Measurements from ENCODE around the gene FNTB. TPM values are rescaled to one million over a fixed set of nuclear protein-coding genes. Genes with fewer than 3 reads are reported as not detected.

Gene FNTB
- total RNA-seq, 1 experiment from 2014 or later: 28.1 TPM

- POLR2A ChIA-PET (ENCODE audit: unreplicated experiment): no interaction called here
- Histone ChIP-seq H3K4me1 (ENCODE audit: insufficient read depth, low read length) (peaks cover 12% of the 10 kb centered on the region), H3K9me2 (replicated peaks; ENCODE audit: low read length) (no peaks in the 10 kb centered on the region), H3K4me2 (ENCODE audit: low read length) (no peak overlapping the region), H3K27me3 (ENCODE audit: low read length) (no peaks in the 10 kb centered on the region), H3K79me2 (ENCODE audit: low read length) (no peaks in the 10 kb centered on the region), H3K9me3 (ENCODE audit: low read length) (no peaks in the 10 kb centered on the region), H3K4me3 (ENCODE audit: low read length) (no peak overlapping the region), H3K36me3 (ENCODE audit: low read depth, low read length) (peaks cover 24% of the 10 kb centered on the region), H3F3A (ENCODE audit: low read length, unreplicated experiment) (no peaks in the 10 kb centered on the region), H3K9ac (ENCODE audit: low read length) (no peak overlapping the region), H4K20me1 (ENCODE audit: low read length) (no peaks in the 10 kb centered on the region), H3K27ac (ENCODE audit: low read length) (no peak overlapping the region), H2AFZ (ENCODE audit: low read length) (no peak overlapping the region)
- CTCF ChIA-PET: no interaction called here
- intact Hi-C loops (cut with micrococcal nuclease): no loop called here
- no peak for ATAC-seq
- no peak for TF ChIP-seq EZH2phosphoT487 (IDR thresholded peaks at IDR 0.05; ENCODE audit: borderline replicate concordance, low read length)
- no peak for DNase-seq
- BruUV-seq (replicated peaks): no TSS peak
Observed at GRCh38 chr14:65074449-65075150, 87.9 kb downstream of the FNTB start.

GRCh38 chr14:65075628-65076325 is 89.1 kb downstream of the FNTB start:
- intact Hi-C loops (cut with micrococcal nuclease): no loop called here
- BruUV-seq (replicated peaks): no TSS peak
- CTCF ChIA-PET: no interaction called here

GRCh38 chr14:65077318-65077717 is 90.6 kb downstream of the FNTB start:
- Histone ChIP-seq H3K27me3 (ENCODE audit: low read length) (no peaks in the 10 kb centered on the region), H3K4me2 (ENCODE audit: low read length) (no peak overlapping the region), H3K27ac (ENCODE audit: low read length) (no peak overlapping the region), H4K20me1 (ENCODE audit: low read length) (no peaks in the 10 kb centered on the region), H3K9me2 (replicated peaks; ENCODE audit: low read length) (no peaks in the 10 kb centered on the region), H3K4me3 (ENCODE audit: low read length) (no peak overlapping the region), H3K36me3 (ENCODE audit: low read depth, low read length) (peaks cover 40% of the 10 kb centered on the region), H2AFZ (ENCODE audit: low read length) (no peak overlapping the region), H3K4me1 (ENCODE audit: insufficient read depth, low read length) (no peaks in the 10 kb centered on the region), H3K9ac (ENCODE audit: low read length) (no peak overlapping the region), H3K79me2 (ENCODE audit: low read length) (0 out of 2 replicates have a peak, but pooled peaks cover 2% of the 10 kb centered on the region), H3K9me3 (ENCODE audit: low read length) (no peaks in the 10 kb centered on the region), H3F3A (ENCODE audit: low read length, unreplicated experiment) (no peaks in the 10 kb centered on the region)
- POLR2A ChIA-PET (ENCODE audit: unreplicated experiment): no interaction called here
- ATAC-seq: no peak
- no peak for DNase-seq
- TF ChIP-seq CTCF (conservative IDR thresholded peaks at IDR 0.05; ENCODE audit: low read depth, low read length) (no peak), EZH2 (IDR thresholded peaks at IDR 0.05; ENCODE audit: low read length, unreplicated experiment) (no peak), EZH2phosphoT487 (IDR thresholded peaks at IDR 0.05; ENCODE audit: borderline replicate concordance, low read length) (no peak)
- intact Hi-C loops (cut with micrococcal nuclease): no loop called here
- BruUV-seq (replicated peaks): no TSS peak
- CTCF ChIA-PET: no interaction called here

More at GRCh38 chr14:65075628-65076325, 89.1 kb downstream of the FNTB start:
- no peak overlapping the region for H3K9ac ChIP-seq (ENCODE audit: low read length)
- 0 out of 2 replicates have a peak, but pooled peaks cover 2% of the 10 kb centered on the region for H3K4me1 ChIP-seq (ENCODE audit: insufficient read depth, low read length)
- no peak for ATAC-seq
- DNase-seq: no peak
- no peaks in the 10 kb centered on the region for H3K27me3 ChIP-seq (ENCODE audit: low read length)
- H3K9me3 ChIP-seq (ENCODE audit: low read length): no peaks in the 10 kb centered on the region
- H3F3A ChIP-seq (ENCODE audit: low read length, unreplicated experiment): no peaks in the 10 kb centered on the region
- POLR2A ChIA-PET (ENCODE audit: unreplicated experiment): interaction anchor here (0.6 kb wide), 1 partner anchor 82 kb away, joined by 6 read pairs; no protein-coding TSS in a partner anchor
- no peak overlapping the region for H3K4me3 ChIP-seq (ENCODE audit: low read length)
- H3K4me2 ChIP-seq (ENCODE audit: low read length): no peak overlapping the region
- H3K36me3 ChIP-seq (ENCODE audit: low read depth, low read length): peaks cover 34% of the 10 kb centered on the region
- no peak overlapping the region for H3K27ac ChIP-seq (ENCODE audit: low read length)
- TF ChIP-seq EZH2phosphoT487 (IDR thresholded peaks at IDR 0.05; ENCODE audit: borderline replicate concordance, low read length) (no peak), CTCF (conservative IDR thresholded peaks at IDR 0.05; ENCODE audit: low read depth, low read length) (no peak), EZH2 (IDR thresholded peaks at IDR 0.05; ENCODE audit: low read length, unreplicated experiment) (no peak)
- no peaks in the 10 kb centered on the region for H3K79me2 ChIP-seq (ENCODE audit: low read length)
- no peaks in the 10 kb centered on the region for H3K9me2 ChIP-seq (replicated peaks; ENCODE audit: low read length)
- no peaks in the 10 kb centered on the region for H4K20me1 ChIP-seq (ENCODE audit: low read length)
- H2AFZ ChIP-seq (ENCODE audit: low read length): no peak overlapping the region

All from PC-3 (cell line).